NCI-H1417 treated with DMSO at 0.1 percent for 48 hours (cell line): Measurements from ENCODE around the gene SEC63.

Experiments used
- DNase-seq: peaks from one replicate; lab custom pipeline; 2025; lab: John Stamatoyannopoulos, UW

SEC63 gene

GRCh38 chr6:107818272-107818671 is 139.7 kb downstream of the SEC63 start:
- DNase-seq: no peak

DNA sequence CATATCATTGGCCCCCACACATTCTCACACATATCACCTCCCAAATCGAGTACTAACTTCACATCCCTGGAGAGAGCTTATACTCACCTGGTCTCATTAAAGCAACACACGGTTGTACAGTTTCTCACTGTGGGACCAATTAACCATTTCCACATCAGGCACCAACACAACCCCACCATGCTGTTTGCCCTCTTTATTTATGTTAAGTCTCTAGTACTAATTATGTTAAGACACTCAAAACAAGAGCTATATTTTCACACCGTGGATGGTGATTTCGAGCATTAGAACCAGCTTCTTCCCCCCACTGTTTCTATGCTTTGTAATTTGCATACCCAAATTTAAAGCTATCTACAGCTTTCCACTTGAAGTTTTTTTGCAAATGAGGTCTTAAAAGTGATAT is 140.2 kb downstream of the SEC63 start:
- DNase-seq: no peak
